Uterus (tissue), 2 donors: Measurements from ENCODE around the gene SCN8A.

ENCODE experiments used
- CTCF ChIP-seq, 4 experiments: fragments of 200-600 bp in 2 of 4; fragments of 450-650 bp in 2 of 4; sonication (generic) in 2 of 4; IDR thresholded peaks; one replicate each; pipeline ENCODE4 v1.5.1; 2016 to 2019; ENCODE audit warnings: antibody characterized with exemption in 4 of 4, mild to moderate bottlenecking in 2 of 4, moderate library complexity in 1 of 4
- POLR2A ChIP-seq, 2 donors: fragments of 450-650 bp; IDR thresholded peaks; one replicate each; pipeline ENCODE4 v1.6.1; 2016; ENCODE audit warnings: antibody characterized with exemption in 2 of 2, mild to moderate bottlenecking in 1 of 2, moderate library complexity in 1 of 2

DNA sequence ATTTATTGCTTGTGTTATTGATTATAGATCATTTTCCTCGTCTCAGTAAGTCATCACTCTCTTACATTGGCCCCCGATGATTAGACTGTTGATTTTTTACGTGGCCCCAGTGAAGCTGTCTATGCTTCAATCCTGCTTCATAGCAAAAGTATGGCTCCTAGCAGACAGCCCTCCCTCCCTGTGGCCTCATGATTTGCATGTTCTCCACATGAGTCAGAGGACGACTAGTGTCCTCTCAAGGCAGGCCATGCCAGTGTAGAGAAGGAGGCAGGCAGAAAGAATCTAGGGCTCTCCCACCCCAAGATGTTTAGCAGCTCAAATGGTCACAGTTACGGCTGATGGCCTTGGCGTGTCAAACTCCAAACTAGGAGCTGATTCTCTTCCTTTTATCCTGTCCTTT lies 197.8 kb downstream of the SCN8A start:
- TF ChIP-seq CTCF (IDR thresholded peaks at IDR 0.05) (no peak), POLR2A (IDR thresholded peaks at IDR 0.05) (no peak)
